Large intestine (tissue), 3 donors: Measurements from ENCODE around the gene TNRC6B. TPM values are rescaled to one million over a fixed set of nuclear protein-coding genes. Genes with fewer than 3 reads are reported as not detected.
"Not testable (repeated sequence)": the region's sequence is repeated elsewhere in the genome, so short reads cannot be mapped to it uniquely, and the experiment has no call there.

Source experiments
- DNase-seq, 2 donors: peaks; one replicate each; pipeline versions ENCODE4 v3.0.0 to v3.0.0-alpha.2; 2013
- H3K27ac ChIP-seq: one replicate; pipeline ENCODE4 v1.5.1; 2013; ENCODE audit warnings: low read length
- H3K27me3 ChIP-seq: 2 replicates; pipeline ENCODE4 v1.6.1; 2013; ENCODE audit warnings: low read length; ENCODE audit not compliant: control insufficient read depth, insufficient read depth
- H3K36me3 ChIP-seq: 2 replicates; pipeline ENCODE4 v1.6.1; 2013; ENCODE audit warnings: low read length; ENCODE audit not compliant: control insufficient read depth, insufficient read depth
- H3K4me1 ChIP-seq: one replicate; pipeline ENCODE4 v1.6.1; 2013; ENCODE audit warnings: low read length; ENCODE audit not compliant: control insufficient read depth, insufficient read depth
- H3K4me3 ChIP-seq: one replicate; pipeline ENCODE4 v1.5.1; 2013; ENCODE audit warnings: low read length
- H3K9me3 ChIP-seq: one replicate; pipeline ENCODE4 v1.6.1; 2013; ENCODE audit warnings: mild to moderate bottlenecking, low read depth, low read length, moderate library complexity; ENCODE audit not compliant: control insufficient read depth
- WGBS: methylation state at CpG from one replicate; pipeline ENCODE4 v1.1.5; 2013; ENCODE audit warnings: low lambda C conversion rate; ENCODE audit not compliant: insufficient coverage; 5-methylcytosine and 5-hydroxymethylcytosine counted together
- polyA plus RNA-seq: library from polyadenylated mRNA; unstranded; fragments of 120-200 nt; gene quantifications from one replicate; pipeline ENCODE4 v1.2.1, GENCODE V29; 2013

The TNRC6B gene
- polyA plus RNA-seq, 1 donor, result 8.3 TPM

DNA sequence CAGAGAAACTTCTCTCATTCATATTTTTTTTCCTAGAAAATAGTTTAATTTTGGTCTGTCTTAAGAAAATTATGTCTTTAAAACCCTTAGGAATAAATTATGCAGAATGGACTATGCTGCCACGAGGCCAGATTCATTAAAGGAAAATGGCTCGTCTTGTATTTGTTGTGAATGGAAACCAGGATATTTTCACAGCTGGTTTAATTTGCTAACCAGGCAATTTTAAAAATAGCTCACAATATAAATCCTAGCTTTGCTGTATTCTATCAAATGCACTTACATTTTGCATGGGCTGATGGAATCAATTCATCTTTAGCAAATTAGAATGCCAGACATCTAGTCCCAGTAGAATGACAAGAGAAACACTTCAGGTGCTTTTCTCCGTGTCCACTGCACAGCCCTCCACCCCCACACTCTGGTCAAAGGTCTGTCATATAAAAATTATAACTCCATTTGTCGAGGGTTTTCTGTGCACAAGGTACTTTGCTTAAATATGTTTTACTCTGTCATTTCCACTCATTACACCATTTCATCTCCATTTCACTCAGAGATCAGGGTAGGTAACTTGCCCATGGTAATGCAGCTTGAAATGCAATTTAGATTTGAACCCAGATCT lies 20.3 kb upstream of the TNRC6B start:
- Histone ChIP-seq H3K36me3 (no peaks in the 10 kb centered on the region), H3K27me3 (no peaks in the 10 kb centered on the region), H3K27ac (no peak overlapping the region), H3K4me1 (peaks cover 9% of the 10 kb centered on the region), H3K9me3 (no peaks in the 10 kb centered on the region), H3K4me3 (no peak overlapping the region)
- no peak for DNase-seq
- WGBS, result 0% methylated on average over 1 of the region's 4 CpGs

DNA sequence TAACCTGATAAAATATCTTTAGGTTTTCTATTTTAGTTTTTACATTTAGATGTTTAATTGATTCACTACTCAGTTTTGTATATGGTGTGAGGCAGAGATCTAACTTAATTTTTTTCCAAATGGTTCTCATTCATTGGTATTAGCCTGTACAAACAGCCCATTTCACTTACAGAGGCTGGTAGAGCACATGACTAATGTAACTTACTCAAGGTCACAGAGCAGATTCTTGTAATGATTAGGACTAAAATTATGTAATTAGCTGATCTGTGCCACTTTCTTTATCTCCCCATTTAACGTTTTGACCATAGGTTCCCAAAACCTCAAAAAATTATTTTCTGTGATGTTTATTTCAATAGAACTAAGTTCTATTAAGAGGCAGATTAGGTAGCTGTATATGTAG lies 16.5 kb upstream of the TNRC6B start:
- Histone ChIP-seq H3K27ac (no peak overlapping the region), H3K27me3 (no peaks in the 10 kb centered on the region), H3K4me1 (peaks cover 6% of the 10 kb centered on the region), H3K9me3 (no peaks in the 10 kb centered on the region), H3K4me3 (no peak overlapping the region), H3K36me3 (no peaks in the 10 kb centered on the region)
- no CpG with 5 or more reads among the region's 1 CpG for WGBS
- DNase-seq, result no peak

DNA sequence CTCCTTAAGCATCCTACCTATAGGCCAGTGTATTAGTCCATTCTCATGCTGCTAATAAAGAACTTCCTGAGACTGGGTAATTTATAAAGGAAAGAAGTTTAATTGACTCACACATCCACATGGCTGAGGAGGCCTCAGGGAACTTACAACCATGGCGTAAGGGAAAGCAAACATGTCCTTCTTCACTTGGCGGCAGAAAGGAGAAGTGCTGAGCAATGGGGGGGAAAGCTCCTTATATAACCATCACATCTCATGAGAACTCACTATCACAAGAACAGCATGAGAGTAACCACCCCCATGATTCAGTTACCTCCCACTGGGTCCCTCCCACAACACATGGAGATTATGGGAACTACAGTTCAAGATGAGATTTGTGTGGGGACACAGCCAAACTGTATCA lies 12.2 kb upstream of the TNRC6B start:
- DNase-seq, H3K4me3 ChIP-seq, H3K27ac ChIP-seq, H3K36me3 ChIP-seq, H3K9me3 ChIP-seq, H3K27me3 ChIP-seq, H3K4me1 ChIP-seq: not testable (repeated sequence)
- WGBS, result no CpG with 5 or more reads among the region's 2 CpGs

DNA sequence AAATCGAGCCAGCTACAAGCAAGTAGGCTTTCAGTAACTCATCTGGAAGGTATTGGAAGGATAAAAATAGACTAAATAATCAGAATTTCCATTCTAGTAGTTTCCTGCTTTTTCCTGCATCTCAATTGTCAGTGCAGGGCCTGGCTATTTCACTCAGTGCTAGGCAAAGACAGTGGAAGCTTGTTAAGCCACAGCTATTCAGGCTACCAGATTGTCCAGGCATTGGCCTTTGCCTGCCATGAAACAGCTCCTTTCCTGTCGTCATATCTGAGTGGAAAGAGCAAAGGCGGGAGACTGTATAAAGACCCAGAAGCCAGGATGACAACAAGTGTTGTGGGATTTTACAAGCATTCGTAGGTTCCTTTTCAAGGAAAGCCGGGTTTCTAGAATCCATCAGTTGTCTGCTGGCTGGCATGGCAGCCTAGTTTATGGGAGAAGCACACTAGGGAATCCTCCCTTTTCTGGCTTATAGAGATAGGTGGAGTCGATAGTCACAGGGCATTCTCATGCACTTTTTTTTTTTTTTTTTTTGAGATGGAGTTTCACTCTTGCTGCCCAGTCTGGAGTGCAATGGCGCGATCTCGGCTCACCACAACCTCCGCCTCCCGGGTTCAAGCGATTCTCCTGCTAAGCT lies 2.0 kb upstream of the TNRC6B start:
- no peak overlapping the region for H3K27ac ChIP-seq

DNA sequence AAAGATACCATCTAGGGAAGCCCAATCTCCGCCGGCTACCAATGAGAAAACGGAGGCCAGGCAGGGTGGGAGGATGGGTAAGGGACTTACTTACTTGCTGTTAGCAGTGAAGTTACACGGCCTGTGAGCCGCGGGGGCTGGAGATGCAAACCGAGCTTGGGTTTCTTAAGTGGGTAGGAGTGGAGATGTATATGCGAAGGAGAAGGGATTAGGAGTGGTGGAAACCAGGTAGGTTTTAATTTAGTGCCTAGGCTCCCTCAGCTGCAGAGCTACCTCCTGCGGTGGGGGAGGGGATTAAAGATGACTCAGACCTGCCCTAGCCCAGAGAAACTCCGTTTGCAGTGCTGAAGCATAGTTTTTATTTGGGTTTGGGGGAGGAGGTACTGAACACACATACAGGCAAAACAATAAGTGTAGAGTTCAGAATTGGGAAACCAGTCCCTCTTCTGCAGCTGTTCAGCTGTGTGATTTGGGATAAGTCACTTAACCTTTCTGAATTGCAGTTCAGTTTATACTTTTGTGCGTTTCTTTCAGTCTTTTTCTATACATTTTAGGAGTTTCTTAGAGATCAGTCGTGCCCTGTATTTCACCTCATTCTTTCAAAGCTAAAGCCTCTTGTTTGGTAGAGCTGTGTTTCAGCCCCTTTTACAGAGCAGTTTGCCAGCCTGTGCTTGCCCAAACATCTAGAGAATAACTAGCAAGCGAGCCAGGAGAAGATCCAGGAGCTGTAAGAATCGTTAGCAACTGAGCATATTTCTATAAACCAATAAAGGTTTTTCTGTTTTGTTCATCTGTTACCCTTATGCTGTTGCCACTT lies 596 bp upstream of the TNRC6B start:
- no peaks in the 10 kb centered on the region for H3K27me3 ChIP-seq
- H3K36me3 ChIP-seq, result no peaks in the 10 kb centered on the region
- H3K4me1 ChIP-seq, result peaks cover 20% of the 10 kb centered on the region
- H3K9me3 ChIP-seq, result no peaks in the 10 kb centered on the region
- 32% methylated on average over 3 of the region's 14 CpGs for WGBS
- H3K27ac ChIP-seq, result peak overlapping the region; percentile 42
- peak in 1 of 2 donors; percentile 32 for DNase-seq
- H3K4me3 ChIP-seq, result peak overlapping the region; percentile 16

More for the DNA sequence above, 2.0 kb upstream of the TNRC6B start:
- DNase-seq, result no peak
- Histone ChIP-seq H3K9me3 (no peaks in the 10 kb centered on the region), H3K36me3 (no peaks in the 10 kb centered on the region), H3K4me3 (no peak overlapping the region), H3K4me1 (peaks cover 10% of the 10 kb centered on the region), H3K27me3 (no peaks in the 10 kb centered on the region)
- WGBS, result 80% methylated on average over 1 of the region's 12 CpGs

DNA sequence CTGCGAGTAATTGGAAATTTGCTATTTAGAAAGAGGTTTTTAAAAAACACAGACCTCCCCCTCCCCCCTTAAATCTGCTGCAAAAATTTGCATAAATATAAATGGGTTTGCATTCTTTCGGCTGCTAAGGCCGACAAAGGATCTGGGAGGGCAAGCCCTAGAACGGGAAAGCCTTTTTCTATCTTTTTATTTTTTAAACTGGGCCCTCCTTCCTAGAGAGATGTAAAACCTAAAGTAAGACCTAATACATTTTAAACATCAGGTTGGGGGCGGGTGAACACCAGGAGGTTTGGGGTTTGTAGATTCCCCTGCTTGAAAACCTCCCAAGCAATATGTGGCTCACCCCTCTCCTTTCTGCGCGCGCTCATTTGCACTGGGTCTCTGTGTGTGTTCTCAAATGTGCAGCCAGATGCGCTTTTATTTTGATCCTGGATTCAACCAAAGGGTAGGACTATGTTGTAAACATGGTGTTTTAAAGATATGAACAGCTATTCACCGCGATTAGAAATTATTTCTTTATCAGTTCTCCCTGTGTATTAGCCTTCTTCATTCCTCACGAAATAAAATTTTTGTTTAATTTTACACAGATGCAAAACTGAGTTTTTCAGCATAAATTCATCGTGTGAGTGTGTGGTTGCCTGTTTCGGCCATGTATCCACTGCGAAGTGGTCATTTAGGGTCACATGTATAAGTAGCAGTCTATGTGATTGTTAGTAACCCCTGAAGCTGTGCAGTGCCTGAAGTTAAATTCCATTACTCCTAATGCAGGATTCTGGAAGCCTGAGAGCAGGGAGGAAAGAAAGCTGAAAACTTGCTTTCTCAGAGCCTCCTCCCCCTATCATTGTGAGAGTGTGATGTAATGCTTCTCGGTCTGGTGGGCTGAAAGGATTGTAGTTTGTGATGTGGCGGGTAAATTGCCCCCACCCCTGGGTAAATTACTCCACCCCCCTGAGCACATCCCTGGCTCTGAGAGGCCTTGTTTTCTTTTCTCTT lies 988 bp downstream of the TNRC6B start:
- H3K36me3 ChIP-seq, result no peaks in the 10 kb centered on the region
- H3K27me3 ChIP-seq, result no peaks in the 10 kb centered on the region
- H3K9me3 ChIP-seq, result no peaks in the 10 kb centered on the region
- H3K27ac ChIP-seq, result peak overlapping the region; percentile 76
- 7% methylated on average over 5 of the region's 17 CpGs for WGBS
- peak overlapping the region; percentile 85 for H3K4me3 ChIP-seq
- peaks cover 22% of the 10 kb centered on the region for H3K4me1 ChIP-seq
- DNase-seq, result peak; percentile 48 to 59

DNA sequence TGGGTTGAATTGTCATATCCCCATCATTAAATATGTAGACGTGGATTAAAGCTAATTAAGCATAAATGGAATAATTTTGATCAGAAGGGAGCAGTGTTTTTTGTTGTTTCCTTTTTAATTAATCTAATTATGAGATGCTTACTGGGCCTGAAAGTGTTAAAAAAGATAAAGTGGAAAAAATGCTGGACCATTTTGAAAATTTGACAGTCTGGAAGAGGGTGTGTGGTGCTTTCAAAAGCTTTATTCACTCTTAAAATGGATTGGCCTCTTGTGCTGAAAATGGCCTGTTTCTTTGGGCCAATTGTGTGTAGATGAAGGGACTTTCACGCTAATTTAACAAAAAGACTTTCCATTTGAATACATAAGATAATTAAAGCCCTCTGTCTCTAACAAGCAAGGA lies 1.8 kb downstream of the TNRC6B start:
- Histone ChIP-seq H3K27ac (peak overlapping the region; percentile 76), H3K4me1 (peaks cover 22% of the 10 kb centered on the region), H3K27me3 (no peaks in the 10 kb centered on the region), H3K4me3 (peak overlapping the region; percentile 85), H3K9me3 (no peaks in the 10 kb centered on the region), H3K36me3 (no peaks in the 10 kb centered on the region)
- no peak for DNase-seq
- 50% methylated on average over 1 of the region's 2 CpGs for WGBS

DNA sequence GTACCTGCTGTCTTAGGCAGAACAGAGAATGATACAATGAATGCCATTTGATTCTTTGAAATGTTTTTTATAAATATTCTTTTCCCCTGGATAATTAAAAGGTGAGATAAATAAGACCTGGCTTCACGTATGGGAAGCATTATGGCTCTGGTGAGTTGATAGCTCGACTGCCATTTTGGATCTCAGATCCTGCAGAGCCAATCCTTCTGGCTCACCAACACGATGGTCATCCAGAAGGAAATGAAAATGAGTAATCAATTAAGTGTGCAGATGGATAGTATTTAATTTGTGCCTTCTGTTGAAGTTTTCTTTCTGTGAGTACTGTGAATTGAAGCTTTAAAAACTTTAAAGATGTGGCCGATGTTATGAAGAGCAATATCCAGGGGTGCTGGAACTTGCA lies 2.7 kb downstream of the TNRC6B start:
- H3K36me3 ChIP-seq, result no peaks in the 10 kb centered on the region
- WGBS, result 17% methylated on average over 1 of the region's 4 CpGs
- no peaks in the 10 kb centered on the region for H3K27me3 ChIP-seq
- no peak for DNase-seq
- H3K9me3 ChIP-seq, result no peaks in the 10 kb centered on the region
- peaks cover 22% of the 10 kb centered on the region for H3K4me1 ChIP-seq
- H3K27ac ChIP-seq, result peak overlapping the region; percentile 76
- peak overlapping the region; percentile 10 for H3K4me3 ChIP-seq

DNA sequence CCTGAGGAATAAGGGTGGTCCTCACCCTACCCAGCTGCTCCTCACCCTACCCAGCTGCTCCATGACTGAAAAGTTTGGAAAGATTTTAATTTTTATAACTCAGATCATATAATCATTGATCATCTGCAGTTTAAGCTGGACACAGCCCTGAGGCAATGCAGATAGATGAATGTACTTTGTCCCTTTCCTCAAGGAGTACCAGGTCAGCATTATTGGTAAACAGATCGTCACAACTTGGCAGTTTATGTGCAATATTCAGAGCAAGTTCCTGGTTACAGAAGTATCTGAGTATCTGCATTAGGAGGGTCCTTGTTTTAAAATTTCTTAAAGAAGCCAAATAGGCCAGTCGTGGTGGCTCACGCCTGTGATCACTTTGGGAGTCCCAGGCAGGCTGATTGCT lies 3.6 kb downstream of the TNRC6B start:
- Histone ChIP-seq H3K27me3 (no peaks in the 10 kb centered on the region), H3K36me3 (no peaks in the 10 kb centered on the region), H3K27ac (peak overlapping the region; percentile 49), H3K9me3 (no peaks in the 10 kb centered on the region), H3K4me1 (peaks cover 22% of the 10 kb centered on the region), H3K4me3 (no peak overlapping the region)
- no CpG with 5 or more reads among the region's 3 CpGs for WGBS
- DNase-seq, result peak in 1 of 2 donors; percentile 39
